ENCODE measurements around the gene TMEM132C.
A peak's percentile ranks its signal among the peaks of the same experiment; 100 is the strongest.

The TMEM132C gene

GRCh38 chr12:128606970-128607369 lies 340.0 kb downstream of the TMEM132C start:
- H3K18ac ChIP-seq (ENCODE audit: low read depth in 1 of 2, low read length in 2 of 2), result no peak overlapping the region
- no peak overlapping the region for H3K4me2 ChIP-seq (ENCODE audit: low read length, poor library complexity, severe bottlenecking)
- no peak overlapping the region for H4K91ac ChIP-seq (ENCODE audit: low read length)
- peak overlapping the region; percentile 57 for H2BK5ac ChIP-seq (ENCODE audit: low read depth, low read length, poor library complexity, severe bottlenecking)
- no peaks in the 10 kb centered on the region for H3K79me1 ChIP-seq (replicated peaks; ENCODE audit: low read length, poor library complexity, severe bottlenecking)
- no peaks in the 10 kb centered on the region for H3K36me3 ChIP-seq (ENCODE audit: control insufficient read depth in 1 of 2, insufficient read depth in 2 of 2, low read depth in 1 of 2, low read length in 2 of 2)
- H3K27ac ChIP-seq (ENCODE audit: low read length, poor library complexity, severe bottlenecking), result peak overlapping the region; percentile 87
- H3K9me3 ChIP-seq (ENCODE audit: control insufficient read depth, low read length), result no peaks in the 10 kb centered on the region
- no peak overlapping the region for H3K4me3 ChIP-seq (ENCODE audit: insufficient read depth in 1 of 2, low read depth in 1 of 2, low read length in 2 of 2)
- no peak overlapping the region for H3K4ac ChIP-seq (ENCODE audit: low read depth in 1 of 2, low read length in 2 of 2)
- H3K4me1 ChIP-seq (ENCODE audit: control insufficient read depth, insufficient read depth, low read depth, low read length), result peaks cover 32% of the 10 kb centered on the region
- no peak overlapping the region for H3K23ac ChIP-seq (ENCODE audit: low read length in 2 of 2)
- no peaks in the 10 kb centered on the region for H3K27me3 ChIP-seq (ENCODE audit: control insufficient read depth in 1 of 2, insufficient read depth in 1 of 2, low read length in 2 of 2)
- H2BK120ac ChIP-seq (ENCODE audit: low read depth, low read length), result no peak overlapping the region
- H3K9ac ChIP-seq (ENCODE audit: low read length), result no peak overlapping the region
- no peak overlapping the region for H2BK12ac ChIP-seq (ENCODE audit: low read length in 2 of 2)
- H4K8ac ChIP-seq (ENCODE audit: low read length), result no peak overlapping the region
- WGBS, result 63% methylated on average over 4 of the region's 4 CpGs
- H2AK5ac ChIP-seq (ENCODE audit: low read length, severe bottlenecking), result peak overlapping the region; percentile 75
- no peak overlapping the region for H3K14ac ChIP-seq (ENCODE audit: low read length in 2 of 2)
- H2BK15ac ChIP-seq (ENCODE audit: low read depth, poor library complexity, severe bottlenecking), result no peak overlapping the region
- DNase-seq, result no peak
- H2AFZ ChIP-seq (ENCODE audit: low read depth, low read length), result no peak overlapping the region

- Histone ChIP-seq H3K27me3 (ENCODE audit: control insufficient read depth in 1 of 2, insufficient read depth in 1 of 2, low read length in 2 of 2) (no peaks in the 10 kb centered on the region), H3K14ac (ENCODE audit: low read length in 2 of 2) (no peak overlapping the region), H3K36me3 (ENCODE audit: control insufficient read depth in 1 of 2, insufficient read depth in 2 of 2, low read depth in 1 of 2, low read length in 2 of 2) (no peaks in the 10 kb centered on the region), H2BK12ac (ENCODE audit: low read length in 2 of 2) (no peak overlapping the region), H3K18ac (ENCODE audit: low read depth in 1 of 2, low read length in 2 of 2) (no peak overlapping the region), H2AK5ac (ENCODE audit: low read length, severe bottlenecking) (no peak overlapping the region), H2BK15ac (ENCODE audit: low read depth, poor library complexity, severe bottlenecking) (no peak overlapping the region), H3K79me1 (replicated peaks; ENCODE audit: low read length, poor library complexity, severe bottlenecking) (no peaks in the 10 kb centered on the region), H3K4me1 (ENCODE audit: control insufficient read depth, insufficient read depth, low read depth, low read length) (peaks cover 33% of the 10 kb centered on the region), H3K4me2 (ENCODE audit: low read length, poor library complexity, severe bottlenecking) (no peak overlapping the region), H3K27ac (ENCODE audit: low read length, poor library complexity, severe bottlenecking) (peak overlapping the region; percentile 87), H2AFZ (ENCODE audit: low read depth, low read length) (no peak overlapping the region), H3K23ac (ENCODE audit: low read length in 2 of 2) (no peak overlapping the region), H2BK120ac (ENCODE audit: low read depth, low read length) (no peak overlapping the region), H2BK5ac (ENCODE audit: low read depth, low read length, poor library complexity, severe bottlenecking) (no peak overlapping the region), H3K9ac (ENCODE audit: low read length) (no peak overlapping the region), H4K91ac (ENCODE audit: low read length) (no peak overlapping the region), H4K8ac (ENCODE audit: low read length) (no peak overlapping the region), H3K9me3 (ENCODE audit: control insufficient read depth, low read length) (no peaks in the 10 kb centered on the region), H3K4ac (ENCODE audit: low read depth in 1 of 2, low read length in 2 of 2) (no peak overlapping the region), H3K4me3 (ENCODE audit: insufficient read depth in 1 of 2, low read depth in 1 of 2, low read length in 2 of 2) (no peak overlapping the region)
- no peak for DNase-seq
- 77% methylated on average over 4 of the region's 4 CpGs for WGBS
These were observed 340.7 kb downstream of the TMEM132C start for GRCh38 chr12:128607641-128608040.

GRCh38 chr12:128609861-128610260 lies 342.9 kb downstream of the TMEM132C start:
- no peak overlapping the region for H2BK15ac ChIP-seq (ENCODE audit: low read depth, poor library complexity, severe bottlenecking)
- H3K36me3 ChIP-seq (ENCODE audit: control insufficient read depth in 1 of 2, insufficient read depth in 2 of 2, low read depth in 1 of 2, low read length in 2 of 2), result no peaks in the 10 kb centered on the region
- no peak overlapping the region for H3K23ac ChIP-seq (ENCODE audit: low read length in 2 of 2)
- WGBS, result 78% methylated on average over 2 of the region's 2 CpGs
- no peak overlapping the region for H2BK12ac ChIP-seq (ENCODE audit: low read length in 2 of 2)
- no peak overlapping the region for H3K9ac ChIP-seq (ENCODE audit: low read length)
- DNase-seq, result no peak
- no peak overlapping the region for H2AFZ ChIP-seq (ENCODE audit: low read depth, low read length)
- H2BK120ac ChIP-seq (ENCODE audit: low read depth, low read length), result no peak overlapping the region
- no peak overlapping the region for H2BK5ac ChIP-seq (ENCODE audit: low read depth, low read length, poor library complexity, severe bottlenecking)
- no peaks in the 10 kb centered on the region for H3K27me3 ChIP-seq (ENCODE audit: control insufficient read depth in 1 of 2, insufficient read depth in 1 of 2, low read length in 2 of 2)
- H3K79me1 ChIP-seq (replicated peaks; ENCODE audit: low read length, poor library complexity, severe bottlenecking), result no peaks in the 10 kb centered on the region
- no peak overlapping the region for H3K4me2 ChIP-seq (ENCODE audit: low read length, poor library complexity, severe bottlenecking)
- H3K4me1 ChIP-seq (ENCODE audit: control insufficient read depth, insufficient read depth, low read depth, low read length), result peaks cover 26% of the 10 kb centered on the region
- no peak overlapping the region for H4K91ac ChIP-seq (ENCODE audit: low read length)
- H3K14ac ChIP-seq (ENCODE audit: low read length in 2 of 2), result no peak overlapping the region
- H3K4ac ChIP-seq (ENCODE audit: low read depth in 1 of 2, low read length in 2 of 2), result no peak overlapping the region
- no peak overlapping the region for H2AK5ac ChIP-seq (ENCODE audit: low read length, severe bottlenecking)
- no peak overlapping the region for H3K4me3 ChIP-seq (ENCODE audit: insufficient read depth in 1 of 2, low read depth in 1 of 2, low read length in 2 of 2)
- H4K8ac ChIP-seq (ENCODE audit: low read length), result no peak overlapping the region
- H3K9me3 ChIP-seq (ENCODE audit: control insufficient read depth, low read length), result no peaks in the 10 kb centered on the region
- no peak overlapping the region for H3K18ac ChIP-seq (ENCODE audit: low read depth in 1 of 2, low read length in 2 of 2)
- H3K27ac ChIP-seq (ENCODE audit: low read length, poor library complexity, severe bottlenecking), result no peak overlapping the region

GRCh38 chr12:128611736-128612135 lies 344.8 kb downstream of the TMEM132C start:
- H3K4ac ChIP-seq (ENCODE audit: low read depth in 1 of 2, low read length in 2 of 2), result no peak overlapping the region
- peak overlapping the region; percentile 61 for H3K27ac ChIP-seq (ENCODE audit: low read length, poor library complexity, severe bottlenecking)
- no peaks in the 10 kb centered on the region for H3K27me3 ChIP-seq (ENCODE audit: control insufficient read depth in 1 of 2, insufficient read depth in 1 of 2, low read length in 2 of 2)
- no peak overlapping the region for H3K4me2 ChIP-seq (ENCODE audit: low read length, poor library complexity, severe bottlenecking)
- H2BK15ac ChIP-seq (ENCODE audit: low read depth, poor library complexity, severe bottlenecking), result no peak overlapping the region
- no peaks in the 10 kb centered on the region for H3K36me3 ChIP-seq (ENCODE audit: control insufficient read depth in 1 of 2, insufficient read depth in 2 of 2, low read depth in 1 of 2, low read length in 2 of 2)
- no peak for DNase-seq
- H3K14ac ChIP-seq (ENCODE audit: low read length in 2 of 2), result no peak overlapping the region
- H3K18ac ChIP-seq (ENCODE audit: low read depth in 1 of 2, low read length in 2 of 2), result no peak overlapping the region
- peak overlapping the region; percentile 51 for H2BK5ac ChIP-seq (ENCODE audit: low read depth, low read length, poor library complexity, severe bottlenecking)
- no peak overlapping the region for H4K91ac ChIP-seq (ENCODE audit: low read length)
- no peak overlapping the region for H2BK120ac ChIP-seq (ENCODE audit: low read depth, low read length)
- no peak overlapping the region for H2BK12ac ChIP-seq (ENCODE audit: low read length in 2 of 2)
- H3K4me1 ChIP-seq (ENCODE audit: control insufficient read depth, insufficient read depth, low read depth, low read length), result peaks cover 15% of the 10 kb centered on the region
- 44% methylated on average over 3 of the region's 6 CpGs for WGBS
- H3K23ac ChIP-seq (ENCODE audit: low read length in 2 of 2), result no peak overlapping the region
- no peak overlapping the region for H3K4me3 ChIP-seq (ENCODE audit: insufficient read depth in 1 of 2, low read depth in 1 of 2, low read length in 2 of 2)
- H3K9ac ChIP-seq (ENCODE audit: low read length), result no peak overlapping the region
- no peak overlapping the region for H2AK5ac ChIP-seq (ENCODE audit: low read length, severe bottlenecking)
- H2AFZ ChIP-seq (ENCODE audit: low read depth, low read length), result no peak overlapping the region
- H3K79me1 ChIP-seq (replicated peaks; ENCODE audit: low read length, poor library complexity, severe bottlenecking), result no peaks in the 10 kb centered on the region
- H3K9me3 ChIP-seq (ENCODE audit: control insufficient read depth, low read length), result no peaks in the 10 kb centered on the region
- no peak overlapping the region for H4K8ac ChIP-seq (ENCODE audit: low read length)
